Panc1 (cell line): ENCODE measurements around the gene NFKBIL1. TPM values are rescaled to one million over a fixed set of nuclear protein-coding genes. Genes with fewer than 3 reads are reported as not detected.
A peak's percentile ranks its signal among the peaks of the same experiment; 100 is the strongest.

Experiments used
- ATAC-seq: fragments of 200-7000 bp; cut with Tn5 transposase; 2 replicates; pipeline ENCODE4 v1.9.1; 2020; ENCODE audit warnings: mild to moderate bottlenecking, moderate library complexity
- Bru-seq: library from RNA; stranded (reverse); fragments of 400-500 nt; gene quantifications from one replicate; lab custom pipeline; 2021; lab: Mats Ljungman, UMichigan
- BruChase-seq, 2 experiments: library from RNA; stranded (reverse); fragments of 400-500 nt; gene quantifications; one replicate each; lab custom pipeline; 2021; lab: Mats Ljungman, UMichigan
- BruUV-seq: library from RNA; stranded (reverse); fragments of 400-500 nt; replicated peaks from 2 replicates; lab custom pipeline; 2021; lab: Mats Ljungman, UMichigan
- CTCF ChIA-PET: fragments of 300-600 bp; sonication (Branson Sonifier 250); formaldehyde crosslinking; loops from one replicate; lab custom pipeline; 2022; ENCODE audit warnings: antibody characterized with exemption; lab: Charles Lee
- POLR2A ChIA-PET: fragments of 300-600 bp; sonication (Branson Sonifier 250); formaldehyde crosslinking; loops from one replicate; lab custom pipeline; 2022; ENCODE audit warnings: antibody characterized with exemption; lab: Charles Lee
- DNase-seq: peaks from one replicate; pipeline ENCODE4 v3.0.0-alpha.2; 2010; ENCODE audit warnings: low read depth, low spot score
- H3K27ac ChIP-seq: 2 replicates; pipeline ENCODE4 v1.5.1; 2011; ENCODE audit warnings: mild to moderate bottlenecking, low read length, inconsistent platforms
- H3K27me3 ChIP-seq: fragments of 200-500 bp; sonication (Bioruptor generic); 2 replicates; pipeline ENCODE4 v1.6.0; 2014; ENCODE audit warnings: low read length, inconsistent platforms; ENCODE audit not compliant: control insufficient read depth, insufficient read depth
- H3K36me3 ChIP-seq: fragments of 200-500 bp; sonication (Bioruptor generic); 2 replicates; pipeline ENCODE4 v1.5.1; 2014; ENCODE audit warnings: inconsistent platforms, mild to moderate bottlenecking, low read length, moderate library complexity; ENCODE audit not compliant: control insufficient read depth, insufficient read depth
- H3K4me1 ChIP-seq: 2 replicates; pipeline ENCODE4 v1.5.1; 2011; ENCODE audit warnings: inconsistent platforms, mild to moderate bottlenecking, low read length, moderate library complexity; ENCODE audit not compliant: control insufficient read depth, insufficient read depth
- H3K4me3 ChIP-seq, 2 experiments: 2 replicates each; pipeline ENCODE4 v1.5.1; 2011 to 2012; ENCODE audit warnings: low read depth in 2 of 2, low read length in 2 of 2, mild to moderate bottlenecking in 2 of 2, inconsistent platforms in 1 of 2, moderate library complexity in 1 of 2
- H3K9me3 ChIP-seq: fragments of 200-500 bp; sonication (Bioruptor generic); 2 replicates; pipeline ENCODE4 v1.5.1; 2014; ENCODE audit warnings: low read depth, mild to moderate bottlenecking, inconsistent platforms, low read length, moderate library complexity; ENCODE audit not compliant: control insufficient read depth, insufficient read depth
- POLR2AphosphoS5 ChIP-seq: IDR thresholded peaks from 2 replicates; pipeline ENCODE4 v1.6.1; 2012; ENCODE audit warnings: mild to moderate bottlenecking, low read depth, low read length, moderate library complexity
- SIN3A ChIP-seq: IDR thresholded peaks from 2 replicates; pipeline ENCODE4 v1.6.1; 2012; ENCODE audit warnings: low read depth, mild to moderate bottlenecking, low read length, moderate library complexity, borderline replicate concordance; ENCODE audit not compliant: insufficient read depth
- TCF7L2 ChIP-seq: IDR thresholded peaks from 2 replicates; pipeline ENCODE4 v1.6.1; 2011; ENCODE audit warnings: mild to moderate bottlenecking, low read depth, low read length, inconsistent platforms
- in situ Hi-C: cut with HindIII; loops from 2 replicates; pipeline ENCODE4 v1.10.0; 2016; ENCODE audit warnings: low sequenced_read_pairs, low pct_unique_long_range_greater_than_20kb
- intact Hi-C: fragments of 100-400 bp; cut with micrococcal nuclease; formaldehyde crosslinking; loops from one replicate; pipeline ENCODE4 v1.10.0; 2022; ENCODE audit not compliant: unreplicated experiment
- long read RNA-seq: library from polyadenylated mRNA; unstranded; transcript quantifications from one replicate; pipeline ENCODE4 v2.0.0, GENCODE V29; 2021; ENCODE audit not compliant: unreplicated experiment
- polyA plus RNA-seq: library from polyadenylated mRNA; unstranded; fragments of >200 nt; gene quantifications from one replicate; pipeline ENCODE4 v1.2.1, GENCODE V29; 2012; ENCODE audit warnings: missing spikeins; ENCODE audit not compliant: insufficient read length
- total RNA-seq: library from RNA; stranded (reverse); gene quantifications from one replicate; pipeline ENCODE4 v1.2.1, GENCODE V29; 2021; ENCODE audit not compliant: unreplicated experiment
- TF ChIP-seq, protein P1 (sequence below): fragments of 450-650 bp; IDR thresholded peaks from 2 replicates; pipeline ENCODE4 v1.5.1; 2017; ENCODE audit warnings: mild to moderate bottlenecking
- TF ChIP-seq, protein P2 (sequence below), 2 experiments: IDR thresholded peaks; 2 replicates each; pipeline ENCODE4 v1.6.1; 2011 to 2012; ENCODE audit warnings: low read depth in 2 of 2, control low read depth in 1 of 2, low read length in 1 of 2, mild to moderate bottlenecking in 1 of 2, moderate library complexity in 1 of 2; ENCODE audit not compliant: insufficient read depth in 1 of 2

NFKBIL1 gene, protein sequence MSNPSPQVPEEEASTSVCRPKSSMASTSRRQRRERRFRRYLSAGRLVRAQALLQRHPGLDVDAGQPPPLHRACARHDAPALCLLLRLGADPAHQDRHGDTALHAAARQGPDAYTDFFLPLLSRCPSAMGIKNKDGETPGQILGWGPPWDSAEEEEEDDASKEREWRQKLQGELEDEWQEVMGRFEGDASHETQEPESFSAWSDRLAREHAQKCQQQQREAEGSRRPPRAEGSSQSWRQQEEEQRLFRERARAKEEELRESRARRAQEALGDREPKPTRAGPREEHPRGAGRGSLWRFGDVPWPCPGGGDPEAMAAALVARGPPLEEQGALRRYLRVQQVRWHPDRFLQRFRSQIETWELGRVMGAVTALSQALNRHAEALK
- 27.9 TPM for total RNA-seq
- polyA plus RNA-seq = 36.1 TPM
- percentile 75 among the genes with signal in this experiment for Bru-seq, nascent RNA
- percentile 73 among the genes with signal in this experiment for BruChase-seq, experiment 1, labeled RNA remaining after a 2-hour chase
- BruChase-seq, experiment 2, labeled RNA remaining after a 6-hour chase = percentile 70 among the genes with signal in this experiment
- long read RNA-seq, transcript NFKBIL1-202 (4 exons, 1,411 nt) = minor isoform, 5 of 32 reads
- long read RNA-seq, transcript NFKBIL1-203 (4 exons, 1,478 nt) = major isoform, 17 of 32 reads
- long read RNA-seq, partial matches to known transcripts = 2 of 32 reads
- long read RNA-seq, other reads (novel, unspliced or antisense) = 4 of 32 reads

DNA sequence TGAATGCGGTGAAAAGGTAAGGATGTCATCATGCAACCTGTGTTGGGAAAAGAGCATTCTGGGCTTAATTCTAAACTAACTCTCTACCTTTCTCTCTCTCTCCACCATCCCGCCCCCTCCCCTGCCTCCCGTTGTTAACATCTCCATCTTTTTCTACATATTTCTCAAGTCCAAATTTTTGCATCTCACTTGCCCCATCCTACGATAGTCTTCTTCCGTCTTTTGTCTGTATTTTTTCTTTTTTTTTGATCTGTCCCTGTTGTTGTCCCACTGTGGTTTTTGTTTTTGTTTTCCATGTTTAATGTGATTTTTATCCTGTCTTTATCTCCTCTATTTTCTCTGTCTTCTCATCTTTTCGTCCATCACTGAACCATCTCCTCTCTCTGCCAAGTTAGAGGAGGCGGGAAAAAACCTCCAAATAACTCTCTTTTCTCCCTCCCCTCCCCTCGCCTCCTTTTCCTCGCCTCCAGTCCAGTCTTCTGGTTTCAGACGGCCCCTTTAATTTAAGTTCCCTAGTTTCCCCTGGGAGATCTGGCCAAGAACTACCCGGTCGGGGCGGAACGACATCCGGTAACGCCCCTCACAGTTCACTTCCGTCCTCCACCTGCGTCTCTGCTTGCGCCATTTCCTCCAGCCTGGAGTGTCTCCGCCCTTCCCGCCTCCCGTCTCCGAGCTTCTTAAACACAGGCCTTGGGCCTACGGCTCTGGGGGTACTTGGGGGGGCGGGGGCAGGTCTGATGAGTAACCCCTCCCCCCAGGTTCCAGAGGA lies at the start of gene NFKBIL1:
Gene NFKBIL1 (plus strand): TSS at position 651 of the 769 bp plus-strand sequence. CDS start 87 bp downstream, at position 738.
- BruUV-seq = no TSS peak
- ATAC-seq = peak; percentile 94
- Histone ChIP-seq H3K36me3 (no peaks in the 10 kb centered on the region), H3K4me3 (peak within 1 kb of the TSS; percentile 60 to 80), H3K4me1 (peaks cover 12% of the 10 kb centered on the region), H3K27me3 (no peaks in the 10 kb centered on the region), H3K27ac (peak within 1 kb of the TSS; percentile 96), H3K9me3 (no peaks in the 10 kb centered on the region)
- in situ Hi-C loops (no loop called here), intact Hi-C loops (loop anchor here (1.0 kb wide), 1 partner anchor 51 kb away; no protein-coding TSS in a partner anchor)
- ChIA-PET POLR2A (interaction anchor here (0.5 to 0.6 kb wide), 3 partner anchors 44 to 227 kb away, joined by 3 to 8 read pairs (median 7); no protein-coding TSS in a partner anchor), CTCF (interaction anchor here (0.5 to 4.2 kb wide), 5 partner anchors 33 to 233 kb away, joined by 3 to 37 read pairs (median 5); no protein-coding TSS in a partner anchor)
- TF ChIP-seq TCF7L2 = peak; percentile 40; the same call in 1 of the 2 replicates
- TF ChIP-seq, protein P1, sequence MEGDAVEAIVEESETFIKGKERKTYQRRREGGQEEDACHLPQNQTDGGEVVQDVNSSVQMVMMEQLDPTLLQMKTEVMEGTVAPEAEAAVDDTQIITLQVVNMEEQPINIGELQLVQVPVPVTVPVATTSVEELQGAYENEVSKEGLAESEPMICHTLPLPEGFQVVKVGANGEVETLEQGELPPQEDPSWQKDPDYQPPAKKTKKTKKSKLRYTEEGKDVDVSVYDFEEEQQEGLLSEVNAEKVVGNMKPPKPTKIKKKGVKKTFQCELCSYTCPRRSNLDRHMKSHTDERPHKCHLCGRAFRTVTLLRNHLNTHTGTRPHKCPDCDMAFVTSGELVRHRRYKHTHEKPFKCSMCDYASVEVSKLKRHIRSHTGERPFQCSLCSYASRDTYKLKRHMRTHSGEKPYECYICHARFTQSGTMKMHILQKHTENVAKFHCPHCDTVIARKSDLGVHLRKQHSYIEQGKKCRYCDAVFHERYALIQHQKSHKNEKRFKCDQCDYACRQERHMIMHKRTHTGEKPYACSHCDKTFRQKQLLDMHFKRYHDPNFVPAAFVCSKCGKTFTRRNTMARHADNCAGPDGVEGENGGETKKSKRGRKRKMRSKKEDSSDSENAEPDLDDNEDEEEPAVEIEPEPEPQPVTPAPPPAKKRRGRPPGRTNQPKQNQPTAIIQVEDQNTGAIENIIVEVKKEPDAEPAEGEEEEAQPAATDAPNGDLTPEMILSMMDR = no peak; the same call in none of the 2 replicates
- 0 out of 2 replicates have a peak, but pooled peaks have one; percentile 74 for TF ChIP-seq SIN3A
- TF ChIP-seq POLR2AphosphoS5 = peak; percentile 85
- peak; percentile 78 for DNase-seq

DNA sequence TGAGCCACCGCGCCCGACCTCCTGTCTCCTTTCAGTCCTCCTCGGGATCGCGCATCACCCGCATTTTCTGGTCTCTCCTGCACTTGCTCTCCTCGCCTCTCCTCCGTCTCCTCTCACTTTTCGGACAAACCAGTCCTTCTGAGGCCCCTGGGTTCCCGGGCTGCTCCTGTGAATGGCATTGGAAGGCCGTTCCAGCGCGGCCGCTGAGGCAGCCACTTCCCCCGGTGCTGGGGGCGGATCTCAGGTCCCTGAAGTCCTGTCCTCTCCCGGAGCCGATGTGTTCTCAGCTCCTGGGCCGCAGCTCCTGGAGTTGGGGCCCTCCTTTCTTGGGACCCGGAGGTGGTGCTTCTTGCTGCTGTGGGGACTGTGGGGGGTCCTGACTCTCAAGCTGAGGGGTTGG lies 48.7 kb upstream of the NFKBIL1 start:
- POLR2A ChIA-PET = interaction anchor here (0.7 kb wide), 1 partner anchor 166 kb away, joined by 15 read pairs; the partner anchor contains the start of gene GPANK1
- no TSS peak for BruUV-seq
- CTCF ChIA-PET = interaction anchor here (0.7 kb wide), 1 partner anchor 65 kb away, joined by 4 read pairs; no protein-coding TSS in a partner anchor

More for the DNA sequence above, 48.7 kb upstream of the NFKBIL1 start:
- Histone ChIP-seq H3K27ac (peak overlapping the region; percentile 95), H3K9me3 (no peaks in the 10 kb centered on the region), H3K4me3 (peak overlapping the region; percentile 79 to 83), H3K27me3 (no peaks in the 10 kb centered on the region), H3K4me1 (peaks cover 16% of the 10 kb centered on the region; the same call in 1 of the 2 replicates), H3K36me3 (no peaks in the 10 kb centered on the region; the same call in 1 of the 2 replicates)
- intact Hi-C loops (no loop called here), in situ Hi-C loops (no loop called here)
- TF ChIP-seq, protein P1 = no peak
- TF ChIP-seq TCF7L2 (no peak), POLR2AphosphoS5 (no peak), SIN3A (no peak)
- TF ChIP-seq, protein P2, sequence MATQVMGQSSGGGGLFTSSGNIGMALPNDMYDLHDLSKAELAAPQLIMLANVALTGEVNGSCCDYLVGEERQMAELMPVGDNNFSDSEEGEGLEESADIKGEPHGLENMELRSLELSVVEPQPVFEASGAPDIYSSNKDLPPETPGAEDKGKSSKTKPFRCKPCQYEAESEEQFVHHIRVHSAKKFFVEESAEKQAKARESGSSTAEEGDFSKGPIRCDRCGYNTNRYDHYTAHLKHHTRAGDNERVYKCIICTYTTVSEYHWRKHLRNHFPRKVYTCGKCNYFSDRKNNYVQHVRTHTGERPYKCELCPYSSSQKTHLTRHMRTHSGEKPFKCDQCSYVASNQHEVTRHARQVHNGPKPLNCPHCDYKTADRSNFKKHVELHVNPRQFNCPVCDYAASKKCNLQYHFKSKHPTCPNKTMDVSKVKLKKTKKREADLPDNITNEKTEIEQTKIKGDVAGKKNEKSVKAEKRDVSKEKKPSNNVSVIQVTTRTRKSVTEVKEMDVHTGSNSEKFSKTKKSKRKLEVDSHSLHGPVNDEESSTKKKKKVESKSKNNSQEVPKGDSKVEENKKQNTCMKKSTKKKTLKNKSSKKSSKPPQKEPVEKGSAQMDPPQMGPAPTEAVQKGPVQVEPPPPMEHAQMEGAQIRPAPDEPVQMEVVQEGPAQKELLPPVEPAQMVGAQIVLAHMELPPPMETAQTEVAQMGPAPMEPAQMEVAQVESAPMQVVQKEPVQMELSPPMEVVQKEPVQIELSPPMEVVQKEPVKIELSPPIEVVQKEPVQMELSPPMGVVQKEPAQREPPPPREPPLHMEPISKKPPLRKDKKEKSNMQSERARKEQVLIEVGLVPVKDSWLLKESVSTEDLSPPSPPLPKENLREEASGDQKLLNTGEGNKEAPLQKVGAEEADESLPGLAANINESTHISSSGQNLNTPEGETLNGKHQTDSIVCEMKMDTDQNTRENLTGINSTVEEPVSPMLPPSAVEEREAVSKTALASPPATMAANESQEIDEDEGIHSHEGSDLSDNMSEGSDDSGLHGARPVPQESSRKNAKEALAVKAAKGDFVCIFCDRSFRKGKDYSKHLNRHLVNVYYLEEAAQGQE (IDR thresholded peaks at IDR 0.05; ENCODE audit: insufficient read depth in 1 of 2, low read depth in 2 of 2, low read length in 1 of 2) = no peak
- DNase-seq (no peak), ATAC-seq (no peak)
